ENCODE data around the gene FBF1.
A peak's percentile ranks its signal among the peaks of the same experiment; 100 is the strongest.

FBF1 gene

GRCh38 chr17:75914643-75915267 is 26.1 kb downstream of the FBF1 start:
- DNase-seq = no peak

DNA sequence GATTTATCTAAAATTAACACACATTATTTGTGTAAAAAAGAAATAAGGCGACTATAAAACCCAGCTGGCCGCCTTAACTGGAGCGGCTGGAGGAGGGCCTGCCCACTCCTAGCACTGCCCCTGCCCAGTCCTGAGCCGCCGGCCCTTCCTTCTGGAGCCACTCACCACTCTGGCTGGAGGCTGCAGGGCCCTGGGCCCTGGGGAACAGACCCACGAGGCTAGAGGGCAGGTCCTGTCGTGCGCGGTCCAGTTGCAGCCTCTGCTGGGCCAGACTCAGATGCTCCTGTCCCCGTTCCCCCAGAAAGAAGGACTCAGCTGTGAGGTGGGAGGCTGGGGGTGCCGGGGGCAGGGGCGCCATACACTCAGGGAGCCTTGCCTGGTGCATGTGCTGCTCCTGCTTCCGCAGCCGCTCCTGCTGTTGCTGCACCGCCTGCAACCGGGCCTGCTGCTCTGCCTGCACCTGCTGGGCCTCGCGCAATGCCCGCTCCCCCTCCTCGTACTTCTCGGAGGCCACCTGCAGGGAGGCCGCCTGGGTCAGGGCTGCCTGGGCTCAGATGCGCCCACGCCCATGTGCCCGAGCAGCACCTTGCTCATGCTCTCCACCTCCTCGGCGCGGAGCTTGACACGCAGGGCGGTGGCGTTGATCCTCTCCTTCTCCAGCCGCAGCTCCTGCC is 27.2 kb downstream of the FBF1 start:
- no peak for DNase-seq

DNA sequence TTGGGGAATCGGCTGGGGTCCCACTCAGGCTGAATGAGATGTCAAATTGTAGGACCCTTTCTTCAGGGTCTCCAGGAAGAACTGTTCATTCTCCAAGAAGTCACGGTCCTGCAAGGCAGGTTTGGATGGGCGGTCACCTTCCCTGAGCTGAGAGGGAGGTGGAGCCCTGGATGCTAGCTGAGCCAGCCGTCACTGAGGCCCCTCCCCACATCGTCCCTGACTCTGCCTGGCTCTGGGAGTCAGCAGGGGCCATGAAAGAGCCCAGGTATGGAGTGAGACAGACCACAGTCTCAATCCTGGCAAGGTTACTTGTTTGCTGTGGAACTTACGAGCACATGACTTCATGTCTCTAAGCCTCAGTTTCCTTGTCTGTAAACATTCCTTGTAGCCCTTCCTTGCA is 30.1 kb downstream of the FBF1 start:
- DNase-seq = no peak

- DNase-seq = no peak
Observed at GRCh38 chr17:75909812-75910274, 31.0 kb downstream of the FBF1 start.

DNA sequence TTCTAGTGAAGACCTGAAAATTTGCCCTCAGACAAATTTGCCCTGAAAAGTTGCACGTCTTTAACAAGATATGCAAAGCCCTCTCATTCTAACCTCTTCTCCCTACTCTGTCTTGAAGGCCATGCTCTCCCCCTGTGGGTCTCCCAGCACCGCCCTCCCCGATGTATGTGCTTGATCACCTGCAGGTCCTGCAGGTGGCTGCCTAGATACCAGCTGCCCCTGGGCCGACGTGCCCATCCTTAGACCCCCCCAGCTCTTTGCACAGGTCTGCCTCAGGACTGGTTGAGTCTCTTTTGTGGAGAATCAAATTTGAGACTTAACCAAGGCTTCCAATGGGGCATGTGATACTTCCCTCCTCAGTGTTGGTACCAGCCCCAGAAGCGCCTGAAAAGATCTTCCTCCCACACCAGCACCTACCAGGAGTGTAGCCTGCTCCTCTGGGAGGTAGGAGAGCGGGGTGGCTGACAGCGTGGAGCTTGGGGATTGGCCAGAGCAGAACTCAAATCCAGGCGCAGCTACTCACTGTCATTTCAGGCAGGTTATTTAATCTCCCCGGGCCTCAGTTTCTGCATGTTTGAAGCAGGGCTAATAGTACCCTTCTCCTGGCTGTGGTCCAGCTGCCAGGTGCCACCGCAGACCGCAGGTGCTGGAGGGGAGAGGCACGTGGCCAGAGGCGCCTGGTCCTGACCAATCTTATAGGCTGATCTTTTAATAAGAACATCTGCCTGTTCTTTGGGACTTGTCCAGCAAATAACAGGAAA is 31.6 kb downstream of the FBF1 start:
- no peak for DNase-seq

- DNase-seq = no peak
Observed at GRCh38 chr17:75908201-75908600, 32.6 kb downstream of the FBF1 start.

GRCh38 chr17:75906143-75906884 is 34.5 kb downstream of the FBF1 start:
- no peak for DNase-seq

DNA sequence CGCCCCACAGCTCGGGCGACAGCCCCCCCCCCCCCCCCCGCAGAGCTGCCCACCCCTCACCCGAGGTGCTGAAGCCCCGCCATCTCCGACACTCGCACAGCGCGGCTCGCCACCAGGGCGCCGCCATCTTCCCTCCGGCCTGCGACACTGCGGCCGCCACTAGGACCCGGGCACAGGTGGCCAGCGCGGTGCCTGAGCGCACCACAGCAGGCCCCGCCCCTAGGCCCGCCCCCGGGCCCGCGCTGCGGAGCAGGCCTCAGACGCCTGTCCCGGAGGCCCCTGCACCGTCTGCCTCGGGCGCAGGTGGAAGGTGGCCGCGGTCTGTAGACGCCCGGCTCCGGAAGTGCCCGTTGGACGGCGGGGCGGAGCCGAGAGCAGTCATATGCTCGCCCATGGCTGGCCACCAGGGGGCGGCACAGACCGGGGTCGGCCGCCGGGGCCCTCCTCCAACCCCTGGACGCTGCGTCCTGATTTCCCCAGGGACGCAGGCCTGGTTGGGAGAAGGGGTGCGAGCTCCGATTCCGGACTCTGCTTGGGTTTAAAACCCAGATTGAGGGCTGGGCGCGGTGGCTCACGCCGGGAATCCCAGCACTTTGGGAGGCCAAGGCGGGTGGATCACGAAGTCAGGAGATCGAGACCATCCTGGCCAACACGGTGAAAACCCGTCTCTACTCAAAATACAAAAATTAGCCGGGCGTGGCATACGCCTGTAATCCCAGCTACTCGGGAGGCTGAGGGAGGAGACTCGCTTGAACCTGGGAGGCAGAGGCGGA is 35.9 kb downstream of the FBF1 start, which contains the start of gene MRPL38:
Gene MRPL38, minus strand, starts transcription at position 136 of the 773 bp plus-strand sequence. Its CDS starts 9 bp downstream, at position 127.
- peak; percentile 86 to 87 for DNase-seq

DNA sequence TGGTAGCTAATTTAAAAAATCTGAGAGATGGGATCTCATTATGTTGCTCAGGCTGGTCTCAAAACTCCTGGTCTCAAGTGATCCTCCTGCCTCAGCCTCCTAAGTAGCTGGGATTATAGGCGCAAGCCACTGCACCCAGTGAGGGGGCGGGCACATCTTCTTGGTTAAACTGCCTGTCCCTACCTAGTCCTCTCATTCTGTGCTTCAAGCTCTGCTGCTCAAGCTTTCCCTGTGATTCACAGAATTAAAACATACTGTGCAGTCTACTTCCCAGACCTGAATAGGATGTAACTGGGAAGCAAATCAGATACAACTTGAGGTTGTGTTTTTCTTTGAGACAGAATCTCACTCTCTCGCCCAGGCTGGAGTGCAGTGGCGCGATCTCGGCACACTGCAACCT is 38.4 kb downstream of the FBF1 start:
- DNase-seq = no peak

- no peak for DNase-seq
Observed at GRCh38 chr17:75901727-75902126, 39.1 kb downstream of the FBF1 start.

DNA sequence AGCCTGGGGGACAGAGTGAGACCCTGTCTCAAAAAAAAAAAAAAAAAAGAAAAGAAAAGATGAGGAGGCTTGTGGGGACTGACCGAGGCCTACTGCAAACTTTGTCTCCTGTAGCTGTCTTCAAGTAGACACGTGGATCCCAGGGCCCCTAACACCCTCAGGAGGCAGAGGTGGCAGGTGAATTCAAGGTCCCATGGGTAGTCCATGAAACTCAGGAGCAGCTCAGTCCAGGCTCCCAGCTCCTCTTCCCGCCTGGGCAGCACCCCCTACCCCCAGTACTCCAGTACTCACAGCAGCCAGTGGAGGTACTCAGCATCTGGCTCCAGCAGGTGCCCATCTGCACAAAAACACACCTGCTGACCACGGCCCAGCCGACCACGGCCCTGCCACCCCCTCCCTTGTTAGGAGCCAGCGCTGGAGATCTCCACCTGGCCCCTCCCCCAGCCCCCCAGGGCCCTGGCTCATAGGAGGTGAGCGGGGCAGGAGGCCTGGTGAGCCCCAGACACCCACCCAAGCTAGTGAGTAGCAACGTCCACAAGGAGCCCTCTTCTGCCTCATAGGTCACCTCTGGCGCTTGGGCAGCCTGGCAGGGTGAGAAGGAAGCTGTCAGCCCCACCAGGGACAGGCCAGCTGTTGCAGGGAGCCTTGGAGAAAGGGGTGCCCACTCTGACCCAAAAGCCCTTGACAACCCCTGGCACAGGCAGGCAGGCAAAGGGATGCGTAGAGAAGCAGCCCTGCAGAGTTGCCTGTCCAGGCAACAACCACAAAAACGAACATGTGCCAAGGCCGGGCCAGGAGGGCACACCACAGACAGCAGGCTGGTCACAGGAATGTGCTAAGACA is 39.9 kb downstream of the FBF1 start:
- no peak for DNase-seq

- DNase-seq = no peak
Observed at GRCh38 chr17:75899767-75900468, 40.9 kb downstream of the FBF1 start.

DNA sequence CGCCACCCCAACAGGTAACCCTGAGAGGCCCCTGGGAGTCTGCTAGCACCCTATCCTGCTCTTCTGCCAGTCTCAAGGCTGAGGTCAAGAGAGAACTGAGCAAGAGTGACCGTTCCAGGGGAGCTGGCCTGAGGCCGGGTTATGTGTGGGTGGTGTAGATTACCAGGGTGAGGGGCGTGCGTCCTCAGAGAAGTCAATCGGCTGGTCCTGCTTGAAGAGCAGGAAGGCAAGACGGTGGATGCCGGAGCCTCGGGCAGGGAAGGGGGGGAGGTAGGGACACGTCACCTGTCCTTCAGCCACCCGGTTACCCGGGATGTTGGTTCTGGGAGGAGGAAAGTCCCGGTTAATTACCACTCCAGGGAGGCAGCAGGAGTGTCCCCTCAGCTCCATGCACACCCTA is 41.5 kb downstream of the FBF1 start:
- no peak for DNase-seq

DNA sequence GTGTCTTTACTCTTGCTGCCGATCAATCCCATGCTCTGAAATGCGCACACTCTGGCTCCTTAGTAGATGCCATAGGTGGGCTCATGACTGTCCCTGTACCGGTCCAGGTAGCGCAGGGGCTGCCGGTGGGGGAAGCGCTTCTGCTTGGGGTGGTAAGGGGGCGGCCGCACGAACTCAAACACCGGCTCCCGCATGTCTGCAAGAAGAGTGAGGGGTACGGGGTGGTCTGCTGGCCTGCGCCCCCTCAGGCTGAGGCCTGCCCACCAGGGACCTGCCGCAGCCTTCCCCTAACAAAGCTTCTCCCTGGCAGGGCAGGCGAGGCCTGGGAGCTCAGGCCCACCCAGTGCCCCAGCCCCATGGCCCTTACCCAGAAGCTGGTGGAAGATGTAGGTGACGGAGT is 42.1 kb downstream of the FBF1 start:
- DNase-seq = no peak

GRCh38 chr17:75898065-75898464 is 42.8 kb downstream of the FBF1 start:
- DNase-seq = no peak

DNA sequence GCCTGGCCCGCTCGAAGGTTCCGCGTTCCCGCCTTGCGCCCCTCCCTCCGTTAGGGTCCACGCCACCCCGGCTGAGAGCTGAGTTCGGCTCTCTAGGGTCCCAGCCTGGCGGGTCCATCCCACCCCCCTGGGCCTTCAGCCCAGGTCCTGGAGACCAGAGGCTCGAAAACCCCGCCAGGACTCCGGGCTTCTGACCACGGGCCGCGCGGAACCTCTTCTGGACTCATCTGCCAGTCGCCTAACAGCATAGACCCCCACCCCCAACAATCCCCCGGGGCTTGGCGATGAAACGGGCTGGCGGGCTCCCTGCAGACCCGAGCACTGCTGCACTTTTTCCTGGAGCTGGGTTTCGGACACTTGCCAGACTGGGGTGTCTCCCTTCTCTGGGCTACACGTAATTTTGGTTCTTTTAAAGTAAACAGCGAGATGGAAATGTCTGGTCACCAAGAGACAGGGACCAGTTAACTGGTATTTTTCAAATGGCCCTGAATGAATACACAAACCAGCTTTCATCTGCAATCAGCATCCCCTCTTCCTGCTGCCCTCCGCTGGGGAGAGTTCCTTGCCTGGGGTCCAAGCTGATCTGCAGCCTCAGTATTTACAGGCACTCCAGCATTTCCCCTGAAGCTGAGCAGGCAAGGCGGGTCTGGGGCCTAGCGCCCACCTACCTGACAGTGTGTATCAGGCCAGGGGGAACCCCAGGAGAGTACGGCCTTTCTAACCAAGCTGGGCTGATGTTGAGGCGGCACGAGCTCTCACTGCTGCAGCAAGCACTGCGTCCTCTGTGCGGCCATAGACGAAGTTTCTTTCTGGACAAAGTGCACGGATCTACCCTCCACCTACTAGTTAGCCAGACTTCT is 43.5 kb downstream of the FBF1 start:
- no peak for DNase-seq

DNA sequence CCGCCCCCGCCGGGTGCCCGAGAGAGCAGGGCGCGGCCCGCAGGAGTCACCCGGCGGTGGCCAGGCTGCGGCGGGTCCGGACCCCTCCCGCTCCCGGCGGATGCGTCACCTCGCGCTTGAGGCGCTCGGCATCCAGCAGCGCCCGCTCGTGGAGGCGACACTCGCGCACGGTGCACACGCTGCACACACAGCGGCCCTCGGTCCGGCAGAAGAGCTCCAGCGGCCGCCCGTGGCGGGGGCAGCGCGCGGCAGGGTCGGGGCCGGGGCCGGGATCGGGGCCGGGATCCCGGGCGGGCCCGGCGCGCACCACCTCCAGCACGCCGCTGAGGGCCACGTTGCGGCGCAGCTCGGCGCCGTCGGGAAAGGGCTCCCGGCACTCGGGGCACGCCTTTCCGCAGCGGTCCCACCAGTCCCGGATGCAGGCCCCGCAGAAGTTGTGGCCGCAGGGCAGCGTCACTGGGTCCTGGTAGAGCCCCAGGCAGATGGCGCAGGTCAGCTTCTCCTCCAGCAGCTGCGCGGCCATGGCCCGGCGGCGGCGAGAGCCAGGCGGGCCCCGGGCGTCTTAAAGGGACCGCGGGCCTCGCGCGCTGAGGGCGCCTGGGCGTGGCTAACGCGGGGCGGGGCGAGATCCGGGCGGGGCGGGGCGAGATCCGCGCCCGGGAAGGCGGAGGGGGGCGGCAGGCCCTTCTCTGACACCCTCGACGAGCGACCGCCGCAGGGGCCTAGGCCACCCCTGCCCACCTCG is 44.3 kb downstream of the FBF1 start, which contains the start of gene TRIM65:
Gene TRIM65, minus strand, starts transcription at position 537 of the 745 bp plus-strand sequence. Its CDS starts 14 bp downstream, at position 523.
- DNase-seq = peak; percentile 70 to 74

- no peak for DNase-seq
Observed at GRCh38 chr17:75895370-75896155, 45.3 kb downstream of the FBF1 start.
